Endothelial cell of umbilical vein (primary cell): ENCODE data around the gene C4BPA.

ENCODE experiments used
- EZH2 ChIP-seq: IDR thresholded peaks from 2 replicates; pipeline ENCODE4 v1.6.1; 2012; ENCODE audit warnings: borderline replicate concordance, low read depth, mild to moderate bottlenecking, moderate library complexity, low read length, inconsistent platforms; ENCODE audit not compliant: severe bottlenecking
- FOS ChIP-seq: IDR thresholded peaks from 2 replicates; pipeline ENCODE4 v1.6.1; 2011; ENCODE audit warnings: mild to moderate bottlenecking, low read length, moderate library complexity, borderline replicate concordance; ENCODE audit not compliant: insufficient read depth
- GATA2 ChIP-seq: IDR thresholded peaks from 2 replicates; pipeline ENCODE4 v1.7.0; 2011; ENCODE audit warnings: low read depth, mild to moderate bottlenecking, moderate library complexity, mixed read lengths, low read length; ENCODE audit not compliant: insufficient read length, insufficient read depth
- JUN ChIP-seq: IDR thresholded peaks from 2 replicates; pipeline ENCODE4 v1.6.1; 2011; ENCODE audit warnings: borderline replicate concordance, low read depth; ENCODE audit not compliant: insufficient read length, insufficient read depth
- MYC ChIP-seq: IDR thresholded peaks from one replicate; pipeline ENCODE4 v1.6.1; 2011; ENCODE audit warnings: mild to moderate bottlenecking, low read depth, low read length
- POLR2A ChIP-seq: IDR thresholded peaks from 2 replicates; pipeline ENCODE4 v1.6.1; 2012; ENCODE audit warnings: low read depth, mild to moderate bottlenecking, control low read depth, low read length
- POLR2AphosphoS5 ChIP-seq: IDR thresholded peaks from 2 replicates; pipeline ENCODE4 v1.6.1; 2012; ENCODE audit warnings: low read depth, mild to moderate bottlenecking, control low read depth, low read length, moderate library complexity; ENCODE audit not compliant: insufficient read depth
- TF ChIP-seq, protein P1 (sequence below): IDR thresholded peaks from 2 replicates; pipeline ENCODE4 v1.6.1; 2011; ENCODE audit not compliant: insufficient read depth, insufficient read length
- TF ChIP-seq, protein P2 (sequence below), 2 donors: IDR thresholded peaks; 1 replicate in 1 of 2; 2 replicates in 1 of 2; pipeline ENCODE4 v1.5.1; 2011; ENCODE audit warnings: low read length in 2 of 2, mild to moderate bottlenecking in 2 of 2, moderate library complexity in 2 of 2, control low read depth in 1 of 2, inconsistent platforms in 1 of 2, low read depth in 1 of 2; ENCODE audit not compliant: insufficient read depth in 1 of 2; ENCODE audit errors: extremely low read depth in 1 of 2

- TF ChIP-seq, protein P1, sequence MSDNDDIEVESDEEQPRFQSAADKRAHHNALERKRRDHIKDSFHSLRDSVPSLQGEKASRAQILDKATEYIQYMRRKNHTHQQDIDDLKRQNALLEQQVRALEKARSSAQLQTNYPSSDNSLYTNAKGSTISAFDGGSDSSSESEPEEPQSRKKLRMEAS = no peak
- TF ChIP-seq, protein P2, sequence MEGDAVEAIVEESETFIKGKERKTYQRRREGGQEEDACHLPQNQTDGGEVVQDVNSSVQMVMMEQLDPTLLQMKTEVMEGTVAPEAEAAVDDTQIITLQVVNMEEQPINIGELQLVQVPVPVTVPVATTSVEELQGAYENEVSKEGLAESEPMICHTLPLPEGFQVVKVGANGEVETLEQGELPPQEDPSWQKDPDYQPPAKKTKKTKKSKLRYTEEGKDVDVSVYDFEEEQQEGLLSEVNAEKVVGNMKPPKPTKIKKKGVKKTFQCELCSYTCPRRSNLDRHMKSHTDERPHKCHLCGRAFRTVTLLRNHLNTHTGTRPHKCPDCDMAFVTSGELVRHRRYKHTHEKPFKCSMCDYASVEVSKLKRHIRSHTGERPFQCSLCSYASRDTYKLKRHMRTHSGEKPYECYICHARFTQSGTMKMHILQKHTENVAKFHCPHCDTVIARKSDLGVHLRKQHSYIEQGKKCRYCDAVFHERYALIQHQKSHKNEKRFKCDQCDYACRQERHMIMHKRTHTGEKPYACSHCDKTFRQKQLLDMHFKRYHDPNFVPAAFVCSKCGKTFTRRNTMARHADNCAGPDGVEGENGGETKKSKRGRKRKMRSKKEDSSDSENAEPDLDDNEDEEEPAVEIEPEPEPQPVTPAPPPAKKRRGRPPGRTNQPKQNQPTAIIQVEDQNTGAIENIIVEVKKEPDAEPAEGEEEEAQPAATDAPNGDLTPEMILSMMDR (IDR thresholded peaks at IDR 0.05; ENCODE audit: extremely low read depth in 1 of 2, insufficient read depth in 1 of 2, low read depth in 1 of 2, low read length in 2 of 2) = no peak
- TF ChIP-seq POLR2AphosphoS5 (no peak), GATA2 (no peak), FOS (no peak), POLR2A (no peak), EZH2 (no peak), MYC (no peak), JUN (no peak)
Observed at GRCh38 chr1:207174913-207175312, 70.9 kb downstream of the C4BPA start.
